ENCODE results near the gene MUTYH.
"Not testable (repeated sequence)": the region's sequence is repeated elsewhere in the genome, so short reads cannot be mapped to it uniquely, and the experiment has no call there.

Gene MUTYH

DNA sequence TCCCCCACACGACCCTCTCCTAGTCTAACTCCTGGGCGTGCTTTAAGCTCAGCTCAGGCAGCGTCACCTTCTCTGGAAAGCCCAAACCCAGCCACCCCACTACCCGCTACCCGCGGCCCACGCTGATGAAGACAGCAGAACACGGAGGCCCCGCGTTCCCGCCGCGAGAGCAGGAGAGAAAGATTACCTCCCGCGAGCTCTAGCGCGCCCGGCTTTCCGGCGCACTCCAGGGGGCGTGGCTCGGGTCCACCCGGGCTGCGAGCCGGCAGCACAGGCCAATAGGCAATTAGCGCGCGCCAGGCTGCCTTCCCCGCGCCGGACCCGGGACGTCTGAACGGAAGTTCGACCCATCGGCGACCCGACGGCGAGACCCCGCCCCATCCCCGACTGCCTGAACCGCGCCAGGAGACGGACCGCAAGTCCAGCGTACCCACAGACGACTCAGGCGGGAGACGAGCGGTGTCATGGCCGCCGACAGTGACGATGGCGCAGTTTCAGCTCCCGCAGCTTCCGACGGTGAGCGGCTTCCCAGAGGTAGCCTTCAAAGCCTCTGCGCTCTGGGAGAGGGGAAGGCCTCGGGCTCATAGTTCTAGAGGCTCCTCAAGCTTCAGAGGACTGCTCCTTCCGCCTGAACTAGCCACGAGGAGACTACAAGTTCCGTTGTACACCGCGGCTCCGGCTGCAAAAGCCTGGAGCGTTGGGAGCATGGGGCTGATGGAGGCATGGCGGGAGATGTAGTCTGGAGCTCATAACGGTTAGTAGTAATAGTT lies at the start of gene MUTYH, which contains the start of gene TOE1:
Gene MUTYH (minus strand): TSS at position 652 of the 770 bp plus-strand sequence. CDS start 5,935 bp downstream, outside the sequence.
Gene TOE1 (plus strand): TSS at position 382 of the 770 bp plus-strand sequence. CDS start 83 bp downstream, at position 465.
- DNase-seq = peak; percentile 85

DNA sequence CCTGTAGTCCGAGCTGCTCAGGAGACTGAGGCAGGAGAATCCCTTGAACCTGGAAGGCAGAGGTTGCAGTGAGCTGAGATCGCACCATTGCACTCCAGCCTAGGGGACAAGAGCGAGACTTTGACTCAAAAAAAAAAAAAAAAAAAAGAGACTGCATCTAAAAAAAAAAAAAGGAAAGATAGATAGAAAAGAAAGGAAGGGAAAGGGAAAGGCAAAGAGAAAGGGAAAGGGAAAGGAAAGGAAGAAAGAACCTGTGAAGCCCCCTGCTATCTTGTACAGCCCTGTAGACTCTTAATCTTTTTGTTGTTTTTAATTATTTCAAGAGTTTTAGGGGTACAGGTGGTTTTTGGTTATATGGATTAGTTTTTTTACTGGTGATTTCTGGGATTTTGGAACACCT lies 46.0 kb upstream of the MUTYH start:
- no peak for DNase-seq

DNA sequence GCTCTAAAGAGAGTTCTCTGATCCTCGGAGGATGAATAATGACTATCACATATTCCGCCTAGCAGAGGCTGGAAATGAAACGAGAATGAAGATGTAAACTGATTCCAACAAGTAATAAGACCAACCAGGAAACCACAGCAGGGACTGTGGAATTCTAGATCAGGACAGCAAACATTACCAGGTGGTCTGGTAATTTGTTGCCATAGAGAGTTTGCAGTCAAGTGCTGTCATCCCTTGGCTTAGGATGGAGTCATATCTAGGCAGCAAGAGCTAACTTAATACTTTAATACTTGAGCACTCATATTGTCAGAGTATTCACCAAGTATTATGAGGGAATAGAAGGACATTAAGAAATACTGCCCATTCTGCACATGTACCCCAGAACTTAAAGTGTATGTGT lies 45.1 kb upstream of the MUTYH start:
- no peak for DNase-seq

DNA sequence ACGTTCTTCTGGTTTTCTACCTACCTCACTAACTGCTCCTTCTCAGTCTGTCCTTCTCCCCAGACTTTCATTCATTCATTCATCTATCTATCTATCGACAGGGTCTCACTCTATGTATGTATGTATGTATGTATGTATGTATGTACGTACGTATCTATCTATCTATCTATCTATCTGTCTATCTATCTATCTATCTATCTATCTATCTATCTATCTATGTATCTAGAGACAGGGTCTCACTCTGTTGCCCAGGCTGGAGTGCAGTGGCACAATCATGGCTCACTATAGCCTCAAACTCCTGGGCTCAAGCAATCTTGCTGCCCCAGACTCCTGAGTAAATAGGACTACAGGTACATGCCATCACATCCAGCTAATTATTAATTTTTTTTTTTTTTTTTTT lies 44.0 kb upstream of the MUTYH start:
- not testable (repeated sequence) for DNase-seq

DNA sequence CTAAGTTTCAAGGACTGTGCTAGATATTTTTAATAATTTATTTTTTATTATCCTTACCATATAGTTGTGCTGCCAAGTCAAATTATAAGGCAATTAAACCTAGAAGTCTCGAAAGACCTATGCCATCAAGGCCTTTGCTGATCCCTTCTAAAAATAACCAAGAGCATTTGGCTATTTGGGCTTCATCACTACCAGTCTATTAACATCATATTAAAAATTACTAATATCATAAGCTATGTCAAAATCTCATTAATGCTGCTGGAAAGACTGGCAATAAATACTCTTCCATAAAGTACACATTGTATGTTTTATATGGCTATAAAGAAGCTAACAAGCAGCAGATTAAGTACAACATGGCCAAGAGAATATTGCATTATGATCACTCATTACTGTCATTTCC lies 43.0 kb upstream of the MUTYH start:
- no peak for DNase-seq

DNA sequence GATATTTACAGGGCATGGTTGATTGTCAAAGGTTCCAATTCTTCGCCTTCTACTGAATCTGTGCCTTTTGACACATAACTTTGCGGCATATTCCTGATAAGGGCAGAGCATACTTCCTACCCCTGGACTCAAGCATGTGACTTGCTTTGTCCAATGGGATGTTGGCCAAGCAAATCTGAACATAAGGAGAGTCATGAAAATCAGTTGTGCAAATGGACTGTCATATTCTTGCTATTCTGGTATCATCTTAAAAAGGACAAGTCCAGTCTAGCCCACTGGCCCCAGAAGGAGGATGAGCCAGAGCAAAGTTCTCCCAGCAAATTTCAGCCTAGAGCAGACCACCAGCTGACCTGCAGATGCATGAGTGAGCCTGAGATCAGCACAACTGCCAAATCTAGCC lies 41.0 kb upstream of the MUTYH start:
- DNase-seq = no peak

DNA sequence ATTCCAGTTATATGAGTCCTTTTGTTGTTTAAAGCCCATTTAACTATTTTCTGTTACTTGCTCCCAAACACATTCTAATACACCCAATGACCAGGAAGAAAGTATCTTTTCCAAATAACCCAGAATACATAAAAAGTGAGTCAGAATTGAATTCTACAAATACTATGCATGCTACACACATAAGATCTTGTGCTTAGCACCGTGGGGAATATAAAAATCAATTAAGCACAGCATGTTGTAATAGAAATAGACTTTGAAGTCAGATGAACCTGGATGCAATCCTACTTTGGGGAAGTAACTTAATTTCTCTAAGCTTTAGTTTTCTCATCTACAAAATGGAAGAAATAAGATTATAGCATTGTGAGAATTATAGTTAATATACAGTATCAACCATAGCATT lies 40.5 kb upstream of the MUTYH start:
- DNase-seq = no peak

DNA sequence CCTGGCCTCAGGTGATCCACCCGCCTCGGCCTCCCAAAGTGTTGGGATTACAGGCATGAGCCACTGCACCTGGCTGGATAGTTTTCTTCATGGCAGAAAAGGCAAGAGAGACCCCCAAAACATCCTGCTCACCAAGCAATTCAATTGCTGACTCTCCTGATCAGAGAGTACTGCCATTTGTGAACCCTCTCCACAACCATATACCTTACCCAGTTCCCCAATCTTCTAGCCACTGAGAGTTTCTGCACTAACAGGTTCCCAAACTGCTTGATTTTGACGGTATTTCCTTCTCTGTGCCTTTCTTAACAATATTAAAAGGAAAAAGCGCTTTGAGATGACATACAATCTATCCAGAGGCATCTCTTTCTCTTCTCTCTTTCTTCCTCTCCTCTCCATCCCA lies 39.9 kb upstream of the MUTYH start:
- no peak for DNase-seq

DNA sequence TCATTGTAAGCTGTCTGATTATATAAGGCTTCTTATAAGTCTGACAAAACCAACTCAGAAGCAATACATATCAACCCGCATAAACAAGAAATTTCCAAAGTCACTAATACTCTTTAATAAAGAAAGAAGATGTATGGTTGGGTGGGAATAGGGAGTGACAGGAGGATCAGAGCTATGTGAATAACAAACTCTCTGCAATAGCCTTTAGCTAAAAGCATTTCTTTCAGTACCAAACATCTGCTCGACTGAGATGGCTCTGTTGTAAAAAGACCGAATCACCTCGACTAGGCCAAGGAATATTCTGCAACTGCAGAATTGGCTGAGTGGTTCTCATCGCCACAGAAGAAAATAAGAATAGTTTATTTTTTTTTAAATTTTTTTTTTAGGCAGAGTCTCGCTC lies 39.3 kb upstream of the MUTYH start:
- no peak for DNase-seq

DNA sequence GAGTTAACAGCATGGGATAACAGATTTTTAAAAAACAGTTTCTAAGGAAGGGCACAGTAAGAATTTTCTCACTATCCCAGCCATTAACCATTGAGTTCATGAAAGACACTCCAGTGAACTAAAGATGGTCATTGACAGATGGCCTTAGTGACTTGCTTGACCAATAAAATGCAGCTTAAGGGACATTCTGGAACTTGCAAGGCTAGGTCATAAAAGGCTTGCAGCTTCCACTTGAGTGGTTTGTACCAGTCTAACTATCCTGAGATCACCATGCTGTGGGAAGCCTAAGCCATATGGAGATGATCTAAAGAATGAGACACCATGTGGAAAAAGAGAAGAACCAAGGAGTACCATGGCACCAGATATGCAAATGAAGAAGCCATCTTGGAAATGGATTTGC lies 37.9 kb upstream of the MUTYH start:
- no peak for DNase-seq

DNA sequence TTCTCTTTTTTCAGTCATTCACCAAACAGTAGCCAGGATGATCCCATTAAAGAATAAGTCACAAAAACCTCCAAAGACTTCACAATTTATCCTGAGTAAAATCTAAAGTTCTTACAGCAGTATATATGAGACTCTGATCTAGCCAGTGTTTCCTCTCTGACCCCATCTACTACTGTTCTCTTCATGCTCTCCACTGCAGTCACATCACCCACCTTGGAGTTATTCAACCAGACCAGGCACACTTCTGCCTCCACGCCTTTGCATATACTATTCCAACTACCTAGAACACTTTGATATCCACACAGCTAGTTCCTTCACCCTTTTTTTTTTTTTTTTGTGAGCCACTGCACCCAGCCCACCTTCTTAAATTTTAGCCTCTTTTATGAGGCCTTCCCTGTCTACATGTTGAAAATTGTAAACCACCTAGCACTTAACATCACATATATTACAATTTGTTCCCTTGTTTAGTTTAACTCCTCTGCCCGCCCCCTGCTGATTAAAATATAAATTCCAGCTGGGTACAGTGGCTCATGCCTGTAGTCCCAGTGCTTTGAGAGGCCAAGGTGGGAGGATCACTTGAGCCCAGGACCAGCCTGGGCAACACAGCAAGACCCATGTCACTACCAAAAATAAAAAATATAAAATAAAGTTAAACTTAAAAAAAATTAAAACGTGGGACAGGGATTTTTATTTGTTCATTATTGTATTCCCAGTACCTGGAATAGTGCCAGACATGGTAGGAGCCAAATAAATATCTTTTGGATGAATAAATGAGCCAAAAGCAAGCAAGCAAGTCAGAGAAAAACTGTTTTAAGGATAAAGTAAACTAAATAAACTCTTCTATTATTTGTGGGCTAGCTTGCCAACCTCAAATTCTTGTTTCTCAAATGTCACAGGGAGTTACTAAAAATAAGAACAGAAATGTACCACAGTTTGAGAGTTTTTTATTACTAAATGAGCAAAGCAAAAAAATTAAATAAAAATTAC lies 35.2 kb upstream of the MUTYH start:
- DNase-seq = no peak

DNA sequence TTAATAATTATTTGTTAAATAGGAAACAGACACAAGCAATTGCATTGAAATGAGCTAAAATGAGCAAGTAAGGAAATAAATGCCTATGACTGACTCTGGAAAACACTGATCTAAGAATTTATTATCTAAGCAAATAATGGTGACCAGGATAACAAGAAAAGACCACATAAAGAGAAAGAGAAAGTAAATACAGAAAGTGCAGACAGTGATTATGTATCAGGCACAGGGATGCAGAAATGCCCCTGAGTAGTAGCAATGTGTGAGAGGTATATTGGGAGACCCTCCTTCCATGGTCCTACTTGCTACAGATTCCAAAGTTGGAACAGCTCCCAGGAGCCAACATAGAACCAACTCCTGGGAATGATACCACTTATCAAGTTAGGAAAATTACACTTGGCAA lies 33.3 kb upstream of the MUTYH start:
- DNase-seq = no peak

DNA sequence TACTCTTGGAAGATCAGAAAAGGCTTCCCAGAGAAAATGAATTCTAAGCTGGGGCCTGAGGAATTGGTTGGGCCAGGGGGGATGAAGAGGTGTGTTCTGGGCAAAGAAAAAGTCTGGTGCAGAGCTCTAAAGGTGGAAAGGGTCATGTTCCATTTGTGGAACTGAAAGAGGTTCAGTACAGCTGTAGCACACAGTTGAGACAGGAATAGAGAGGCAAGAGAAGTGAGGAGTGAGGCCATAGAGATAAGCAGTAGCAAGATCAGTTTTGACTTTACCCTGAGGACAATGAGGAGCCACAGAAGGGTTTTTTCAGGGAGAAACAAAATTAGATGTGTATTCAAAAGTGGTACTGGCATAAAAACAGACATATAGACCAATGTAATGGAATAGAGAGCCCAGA lies 30.3 kb upstream of the MUTYH start:
- DNase-seq = no peak

DNA sequence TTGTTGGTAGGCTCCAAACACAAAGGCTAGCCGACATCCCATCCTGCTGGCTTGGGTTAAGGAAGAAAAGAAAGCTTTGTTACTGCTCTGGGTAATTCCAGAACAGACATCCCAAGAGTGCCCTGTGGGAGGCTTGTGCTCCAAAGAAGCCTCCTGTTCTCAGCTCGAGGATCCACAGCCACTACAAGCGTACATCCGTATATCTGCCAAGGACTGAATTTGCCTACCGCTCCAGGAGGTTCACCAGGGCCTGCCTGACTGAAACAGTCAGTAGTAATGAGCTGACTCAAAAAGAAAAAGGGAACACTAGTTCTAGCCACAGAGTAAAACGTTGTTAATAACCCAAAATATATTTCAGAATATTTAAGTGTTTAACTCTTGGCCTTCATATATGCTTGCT lies 24.8 kb upstream of the MUTYH start:
- no peak for DNase-seq

DNA sequence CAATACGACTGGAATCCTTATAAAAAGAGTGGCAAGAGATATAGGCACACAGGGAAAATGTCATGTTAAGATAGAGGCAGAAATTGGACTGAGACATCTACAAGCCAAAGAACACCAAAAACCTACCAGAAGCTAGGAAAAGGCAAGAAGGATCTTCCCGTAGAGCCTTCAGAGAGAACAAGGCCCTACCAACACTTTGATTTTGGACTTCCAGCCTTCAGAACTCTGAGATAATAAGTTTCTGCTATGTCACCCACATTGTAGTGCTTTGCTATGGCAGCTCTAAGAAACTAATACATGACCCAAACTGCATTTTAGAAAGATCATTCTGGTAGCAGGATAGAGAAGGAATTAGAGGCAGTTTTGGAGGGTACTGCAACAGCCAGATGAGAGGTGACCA lies 24.1 kb upstream of the MUTYH start:
- no peak for DNase-seq

DNA sequence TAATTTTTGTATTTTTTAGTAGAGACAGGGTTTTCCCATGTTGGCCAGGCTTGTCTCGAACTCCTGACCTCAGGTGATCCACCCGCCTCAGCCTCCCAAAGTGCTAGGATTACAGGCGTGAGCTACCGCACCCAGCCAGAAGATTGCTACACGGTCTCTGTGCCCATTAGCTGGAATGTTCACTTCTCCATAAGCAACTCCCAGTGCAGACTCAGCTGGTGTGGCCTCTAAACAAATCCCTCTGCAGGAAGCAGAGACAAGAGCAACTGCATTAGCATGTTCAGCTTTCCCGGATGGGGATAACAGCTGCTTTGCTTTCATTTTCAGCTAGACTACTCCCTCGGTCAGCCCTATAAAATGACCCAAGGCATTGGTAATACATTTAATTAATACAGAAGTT lies 20.7 kb upstream of the MUTYH start:
- DNase-seq = not testable (repeated sequence)

DNA sequence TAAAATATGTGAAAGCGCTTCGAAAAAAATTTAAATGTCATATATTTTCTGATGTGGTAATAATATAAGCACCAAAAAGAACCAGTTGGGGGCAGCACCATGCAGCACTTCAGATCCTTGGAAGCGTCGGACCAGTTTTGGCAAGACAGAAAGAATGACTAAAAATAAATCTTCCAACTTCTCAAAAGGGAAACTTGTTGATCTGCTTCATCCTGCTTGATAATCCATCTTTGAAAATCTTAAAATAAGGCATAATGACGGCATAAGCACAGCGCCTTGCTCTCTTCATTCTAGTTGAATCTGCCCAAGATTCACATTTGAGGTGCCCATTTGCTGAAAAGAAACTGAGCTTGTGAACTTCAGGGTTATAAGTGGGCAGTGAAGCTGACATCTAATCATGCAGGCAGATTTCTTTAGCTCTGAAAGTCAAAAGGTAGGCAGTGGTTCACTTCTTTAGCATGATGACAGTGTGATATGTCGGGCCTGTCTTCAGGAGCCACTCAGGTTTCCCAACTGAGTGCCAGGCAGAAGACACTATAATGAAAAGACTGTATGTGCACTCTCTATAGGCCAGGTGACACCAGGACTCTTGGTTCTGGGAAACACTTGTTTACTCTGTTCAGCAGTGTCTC lies 19.8 kb upstream of the MUTYH start:
- peak; percentile 26 for DNase-seq

DNA sequence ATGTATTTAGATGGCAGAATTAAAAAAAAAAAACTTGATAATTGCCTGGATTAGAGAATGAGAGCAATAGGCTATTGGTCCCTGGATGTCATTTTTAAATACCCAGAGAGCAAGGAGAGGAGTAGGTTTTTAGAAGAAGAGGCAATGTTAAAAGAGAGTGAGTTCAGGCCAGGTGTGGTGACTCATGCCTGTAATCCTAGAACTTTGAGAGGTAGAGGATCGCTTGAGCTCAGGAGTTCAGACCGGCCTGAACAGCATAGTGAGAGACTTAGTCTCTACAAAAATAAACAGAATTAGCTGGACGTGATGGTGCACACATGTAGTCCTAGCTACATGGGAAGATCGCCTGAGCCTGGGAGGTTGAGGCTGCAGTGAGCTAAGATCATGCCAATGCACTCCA lies 15.9 kb upstream of the MUTYH start:
- DNase-seq = no peak

DNA sequence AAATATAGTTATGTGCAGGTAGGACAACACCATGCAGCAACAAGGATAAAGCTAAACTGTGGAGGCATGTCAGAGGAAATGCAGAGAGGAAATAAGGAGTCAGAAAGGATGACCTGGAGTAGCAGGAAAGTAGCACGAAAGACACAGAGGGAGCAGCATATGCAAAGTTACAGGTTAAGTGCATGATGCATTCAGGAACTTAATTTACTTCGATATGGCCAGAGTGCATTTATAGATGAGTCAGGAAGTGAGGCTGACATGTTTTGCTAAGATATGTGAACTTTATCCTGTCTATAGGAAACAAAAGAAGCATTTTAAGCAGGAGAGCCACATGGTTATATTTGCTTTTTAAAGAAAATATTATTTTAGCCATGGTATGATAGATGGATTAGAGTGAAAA lies 15.4 kb upstream of the MUTYH start:
- no peak for DNase-seq

DNA sequence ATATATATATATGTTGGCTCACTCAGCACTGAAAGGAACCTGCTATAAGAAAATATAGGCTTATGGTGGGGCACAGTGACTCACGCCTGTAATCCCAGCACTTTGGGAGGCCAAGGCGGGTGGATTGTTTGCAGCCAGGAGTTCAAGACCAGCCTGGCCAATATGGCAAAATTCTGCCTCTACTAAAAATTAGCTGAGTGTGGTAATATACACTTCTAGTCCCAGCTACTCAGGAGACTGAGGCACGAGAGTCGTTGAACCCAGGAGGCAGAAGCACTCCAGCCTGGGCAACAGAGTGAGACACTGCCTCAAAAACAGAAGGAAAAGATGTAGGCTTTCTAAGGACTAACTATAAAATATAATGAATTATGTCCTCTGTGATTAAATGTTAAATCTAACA lies 14.6 kb upstream of the MUTYH start:
- no peak for DNase-seq

DNA sequence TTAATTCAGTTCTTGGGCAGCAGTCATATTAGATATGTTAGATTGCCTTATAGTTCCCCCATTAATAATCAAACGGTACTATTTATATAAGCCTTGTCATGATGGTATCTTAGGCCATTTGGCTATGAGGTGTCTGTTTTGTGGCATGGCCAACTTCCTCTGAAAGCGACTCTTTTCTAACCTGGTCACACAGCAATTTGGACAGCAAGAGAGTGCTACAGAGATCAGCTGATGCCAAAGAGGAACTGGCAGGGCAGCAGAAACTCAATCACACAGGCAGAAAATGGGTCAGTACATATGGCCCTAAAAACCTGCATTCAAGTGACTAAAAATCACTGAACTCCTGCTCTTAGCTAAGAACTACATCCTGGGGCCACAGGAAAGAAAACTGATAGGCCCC lies 13.4 kb upstream of the MUTYH start:
- no peak for DNase-seq

DNA sequence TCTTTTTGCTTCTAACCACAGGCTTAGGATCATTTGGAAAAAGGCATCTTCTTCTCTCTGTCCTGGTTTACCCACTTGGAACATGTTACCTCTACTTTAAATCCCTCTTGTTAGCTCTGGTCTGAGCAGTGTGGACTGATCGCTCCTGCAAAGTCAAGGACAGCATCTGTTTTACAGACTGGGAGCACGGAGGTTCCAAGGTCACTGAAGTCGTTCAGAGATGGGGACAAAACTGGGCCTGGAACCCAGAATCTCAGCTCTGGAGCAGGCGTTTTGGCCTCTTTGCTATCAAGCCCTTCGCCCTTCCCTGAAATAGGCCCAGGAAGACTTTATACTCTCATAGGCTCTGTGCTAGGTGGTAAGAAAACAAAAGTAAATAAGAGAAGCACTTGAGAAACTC lies 11.3 kb upstream of the MUTYH start:
- no peak for DNase-seq

DNA sequence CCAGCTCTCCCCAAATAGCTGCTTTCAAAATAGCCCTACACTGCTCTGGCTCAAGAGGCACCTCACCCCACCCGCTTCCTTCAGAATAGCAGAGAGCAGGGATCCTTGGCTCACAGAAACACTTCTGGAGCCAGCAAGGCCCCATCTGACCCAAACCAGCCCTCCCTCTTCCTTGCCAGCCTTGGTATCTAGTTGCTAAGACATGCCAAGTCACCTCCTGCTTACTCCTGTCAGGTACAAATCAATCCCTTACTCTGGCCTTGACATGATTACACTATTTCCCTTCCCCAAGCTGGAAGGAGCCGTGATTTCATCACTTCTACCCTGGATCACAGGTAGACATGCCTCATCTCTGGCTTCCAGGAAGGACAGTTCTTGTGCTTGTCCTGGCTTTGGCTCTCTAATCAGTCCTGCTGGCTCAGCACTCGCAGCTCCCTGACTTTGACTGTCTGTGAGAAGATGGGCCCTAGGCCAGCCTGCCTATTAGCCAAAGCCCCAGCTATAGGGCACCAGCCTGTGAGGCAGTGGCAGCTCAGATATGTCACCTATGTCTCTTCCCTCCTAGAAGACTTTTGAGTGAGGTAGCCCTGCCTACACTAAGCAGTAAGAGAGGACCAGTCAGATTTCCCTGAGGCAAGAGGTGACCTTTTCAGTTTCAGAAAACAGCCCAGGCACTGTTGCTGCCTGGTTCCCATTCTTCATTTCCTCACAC lies 8.9 kb upstream of the MUTYH start:
- no peak for DNase-seq

All from activated CD4-positive, alpha-beta T cell treated with anti-CD3 and anti-CD28 coated beads for 1 hour (primary cell).